HepG2 (cell line): ENCODE data around the gene ZNF740. TPM values are rescaled to one million over a fixed set of nuclear protein-coding genes. Genes with fewer than 3 reads are reported as not detected.
A peak's percentile ranks its signal among the peaks of the same experiment; 100 is the strongest.

Experiments
- ARNT ChIP-seq: fragments of 450-650 bp; IDR thresholded peaks from 2 replicates; pipeline ENCODE4 v1.6.1; 2017
- ESRRA ChIP-seq: sonication (generic); formaldehyde crosslinking; IDR thresholded peaks from 2 replicates; pipeline ENCODE4 v1.5.1; 2020; ENCODE audit warnings: mild to moderate bottlenecking, low read depth, missing genetic modification reagents
- HDAC1 ChIP-seq: sonication (generic); formaldehyde crosslinking; IDR thresholded peaks from 2 replicates; pipeline ENCODE4 v1.5.1; 2020; ENCODE audit warnings: mild to moderate bottlenecking, missing genetic modification reagents
- HOMEZ ChIP-seq: IDR thresholded peaks from 2 replicates; pipeline ENCODE4 v1.6.1; 2016; ENCODE audit warnings: low read depth
- JARID2 ChIP-seq: sonication (generic); formaldehyde crosslinking; IDR thresholded peaks from 2 replicates; pipeline ENCODE4 v1.8.1; 2023; ENCODE audit warnings: missing genetic modification reagents, inconsistent platforms; ENCODE audit not compliant: insufficient replicate concordance
- MZF1 ChIP-seq: sonication (generic); formaldehyde crosslinking; IDR thresholded peaks from 2 replicates; pipeline ENCODE4 v1.8.1; 2023; ENCODE audit warnings: mild to moderate bottlenecking, missing genetic modification reagents, borderline replicate concordance
- NR2F1 ChIP-seq, 2 experiments: fragments of 450-650 bp in 1 of 2; formaldehyde crosslinking in 1 of 2; IDR thresholded peaks; 2 replicates each; pipeline versions ENCODE4 v1.5.0 to v1.6.1; 2016 to 2020; ENCODE audit warnings: mild to moderate bottlenecking in 1 of 2, missing compliant biosample characterization in 1 of 2, missing genetic modification reagents in 1 of 2, moderate library complexity in 1 of 2
- PHB2 ChIP-seq: fragments of 450-650 bp; IDR thresholded peaks from 2 replicates; pipeline ENCODE4 v1.6.1; 2018; ENCODE audit not compliant: partially characterized antibody
- POLR2AphosphoS2 ChIP-seq: IDR thresholded peaks from 2 replicates; pipeline ENCODE4 v1.6.1; 2011; ENCODE audit warnings: low read depth, low read length, improper control_type of control experiment
- REL ChIP-seq: sonication (generic); formaldehyde crosslinking; conservative IDR thresholded peaks from 2 replicates; pipeline ENCODE4 v1.8.0; 2022; ENCODE audit warnings: mild to moderate bottlenecking, missing genetic modification reagents, moderate library complexity
- SETDB1 ChIP-seq: sonication (generic); formaldehyde crosslinking; IDR thresholded peaks from 2 replicates; pipeline ENCODE4 v1.5.1; 2020; ENCODE audit warnings: missing genetic modification reagents, mild to moderate bottlenecking, borderline replicate concordance
- SKIL ChIP-seq: sonication (generic); formaldehyde crosslinking; IDR thresholded peaks from 2 replicates; pipeline ENCODE4 v1.8.0; 2022; ENCODE audit warnings: missing genetic modification reagents, mild to moderate bottlenecking, moderate library complexity, borderline replicate concordance
- TBX2 ChIP-seq: sonication (generic); formaldehyde crosslinking; IDR thresholded peaks from 2 replicates; pipeline ENCODE4 v1.5.0; 2020; ENCODE audit warnings: missing genetic modification reagents, mild to moderate bottlenecking, borderline replicate concordance
- U2AF2 ChIP-seq: fragments of 200-400 bp; formaldehyde crosslinking; IDR thresholded peaks from 2 replicates; pipeline ENCODE4 v1.6.1; 2017; ENCODE audit warnings: low read depth, mild to moderate bottlenecking, low read length
- ZHX2 ChIP-seq, 2 experiments: sonication (generic) in 1 of 2; formaldehyde crosslinking in 1 of 2; IDR thresholded peaks; 2 replicates each; pipeline versions ENCODE4 v1.6.1 to v1.9.0; 2014 to 2022; ENCODE audit warnings: antibody characterized with exemption in 1 of 2, borderline replicate concordance in 1 of 2, inconsistent platforms in 1 of 2, low read depth in 1 of 2, missing genetic modification reagents in 1 of 2
- ZNF343 ChIP-seq: sonication (generic); formaldehyde crosslinking; IDR thresholded peaks from 2 replicates; pipeline ENCODE4 v1.4.0; 2020; ENCODE audit warnings: mild to moderate bottlenecking, missing genetic modification reagents
- ZNF414 ChIP-seq: sonication (generic); formaldehyde crosslinking; IDR thresholded peaks from 2 replicates; pipeline ENCODE4 v1.5.0; 2020; ENCODE audit warnings: missing genetic modification reagents
- ZNF432 ChIP-seq: sonication (generic); formaldehyde crosslinking; IDR thresholded peaks from 2 replicates; pipeline ENCODE4 v1.5.0; 2020; ENCODE audit warnings: missing genetic modification reagents, mild to moderate bottlenecking, borderline replicate concordance
- polyA plus RNA-seq, 8 experiments: library from polyadenylated mRNA; depleted of rRNA in 3 of 8; stranded (reverse) in 7 of 8; unstranded in 1 of 8; fragments of >200 nt; fragmentation: Illumina TruSeq in 4 of 8; extraction: Trizol in 4 of 8; gene quantifications; 2 replicates each; pipeline versions ENCODE4 v1.2.1 to v1.2.3, GENCODE V29; 2011 to 2016; ENCODE audit warnings: low read depth in 4 of 8, missing spikeins in 1 of 8, mixed read lengths in 1 of 8; ENCODE audit not compliant: insufficient read depth in 1 of 8
- total RNA-seq, 5 experiments: library from RNA; depleted of rRNA; stranded (reverse); fragments of >200 nt; fragmentation: Illumina TruSeq; extraction: Trizol; gene quantifications; 2 replicates each; pipeline ENCODE4 v1.2.3, GENCODE V29; 2016; ENCODE audit warnings: low read depth in 1 of 5

The ZNF740 gene
- total and polyA plus RNA-seq, 2 of the 13 experiments (the other 11 are each of a cell fraction or from before 2014, with no cell fraction given) = 16.9 to 19.0 TPM

GRCh38 chr12:53180220-53180930 is at the start of gene ZNF740, which contains the start of gene CSAD (continued):
- TF ChIP-seq SKIL (CRISPR knock-in tag) = peak; percentile 71; the same call in 1 of the 2 replicates
- TF ChIP-seq NR2F1 (CRISPR knock-in tag; IDR thresholded peaks at IDR 0.05) = no peak
- TF ChIP-seq ESRRA (CRISPR knock-in tag) = peak; percentile 39; the same call in 1 of the 2 replicates
- TF ChIP-seq ZNF414 (CRISPR knock-in tag) = 0 out of 2 replicates have a peak, but pooled peaks have one; percentile 9
- TF ChIP-seq ZNF432 = no peak
- TF ChIP-seq JARID2 (CRISPR knock-in tag) = no peak
- peak; percentile 50; the same call in 1 of the 2 replicates for TF ChIP-seq ZHX2 (IDR thresholded peaks at IDR 0.05; ENCODE audit: low read depth)
- TF ChIP-seq ZHX2 (CRISPR knock-in tag; IDR thresholded peaks at IDR 0.05; ENCODE audit: borderline replicate concordance) = no peak
- no peak for TF ChIP-seq PHB2
- TF ChIP-seq MZF1 (CRISPR knock-in tag) = no peak
- TF ChIP-seq TBX2 (CRISPR knock-in tag) = peak; percentile 63; the same call in 1 of the 2 replicates
- TF ChIP-seq HDAC1 (CRISPR knock-in tag) = no peak; the same call in none of the 2 replicates
- TF ChIP-seq SETDB1 (CRISPR knock-in tag) = no peak
- TF ChIP-seq U2AF2 = no peak
- peak; percentile 85; the same call in 1 of the 2 replicates for TF ChIP-seq REL (CRISPR knock-in tag)
- TF ChIP-seq POLR2AphosphoS2 = no peak
- peak; percentile 36; the same call in 1 of the 2 replicates for TF ChIP-seq ZNF343 (CRISPR knock-in tag)
- no peak for TF ChIP-seq ARNT
- peak; percentile 39; the same call in 1 of the 2 replicates for TF ChIP-seq HOMEZ (CRISPR knock-in tag)
